DOHH2 (cell line): Measurements from ENCODE around the gene SLC6A6.

Source experiments
- H3F3A ChIP-seq: fragments of 200-600 bp; sonication (generic), shearing (Covaris generic); 2 replicates; pipeline ENCODE4 v1.6.0; 2016; ENCODE audit warnings: antibody characterized with exemption, mild to moderate bottlenecking; ENCODE audit not compliant: control insufficient read depth, insufficient read depth
- H3K27ac ChIP-seq: fragments of 200-600 bp; sonication (generic); 2 replicates; pipeline ENCODE4 v1.5.1; 2014; ENCODE audit warnings: low read depth, mild to moderate bottlenecking, low read length, moderate library complexity
- H3K27me3 ChIP-seq: fragments of 200-600 bp; sonication (generic); 2 replicates; pipeline ENCODE4 v1.6.1; 2014; ENCODE audit warnings: mild to moderate bottlenecking, low read length, mixed read lengths; ENCODE audit not compliant: control insufficient read depth
- H3K36me3 ChIP-seq: fragments of 200-600 bp; sonication (generic); 2 replicates; pipeline ENCODE4 v1.6.1; 2014; ENCODE audit warnings: mild to moderate bottlenecking, low read length, moderate library complexity, mixed read lengths; ENCODE audit not compliant: control insufficient read depth
- H3K4me1 ChIP-seq: fragments of 200-600 bp; sonication (generic); 2 replicates; pipeline ENCODE4 v1.6.1; 2014; ENCODE audit warnings: mild to moderate bottlenecking, low read length, mixed read lengths; ENCODE audit not compliant: control insufficient read depth
- H3K4me2 ChIP-seq: fragments of 200-600 bp; sonication (generic); 2 replicates; pipeline ENCODE4 v1.6.0; 2014; ENCODE audit warnings: mild to moderate bottlenecking, low read length, moderate library complexity
- H3K4me3 ChIP-seq: fragments of 200-600 bp; sonication (generic); 2 replicates; pipeline ENCODE4 v1.5.1; 2014; ENCODE audit warnings: mild to moderate bottlenecking, low read length, mixed read lengths
- H3K79me2 ChIP-seq: fragments of 200-600 bp; sonication (generic); 2 replicates; pipeline ENCODE4 v1.6.1; 2014; ENCODE audit warnings: mild to moderate bottlenecking, low read length, mixed read lengths; ENCODE audit not compliant: control insufficient read depth
- H3K9me2 ChIP-seq: fragments of 200-600 bp; sonication (generic); replicated peaks from 2 replicates; pipeline ENCODE4 v1.6.1; 2014; ENCODE audit warnings: mild to moderate bottlenecking, low read length, mixed read lengths; ENCODE audit not compliant: control insufficient read depth
- H3K9me3 ChIP-seq: fragments of 200-600 bp; sonication (generic); 2 replicates; pipeline ENCODE4 v1.6.1; 2014; ENCODE audit warnings: antibody characterized with exemption, low read length, mixed read lengths; ENCODE audit not compliant: control insufficient read depth, insufficient read depth
- H4K20me1 ChIP-seq: fragments of 200-600 bp; sonication (generic); 2 replicates; pipeline ENCODE4 v1.6.0; 2014; ENCODE audit warnings: low read depth, mild to moderate bottlenecking, antibody characterized with exemption, low read length, moderate library complexity; ENCODE audit not compliant: control insufficient read depth, insufficient read depth
- EZH2phosphoT487 ChIP-seq: fragments of 200-600 bp; sonication (generic); IDR thresholded peaks from 2 replicates; pipeline ENCODE4 v1.6.1; 2017; ENCODE audit warnings: borderline replicate concordance, mild to moderate bottlenecking, antibody characterized with exemption, low read length, moderate library complexity, mixed read lengths
- TF ChIP-seq, protein P1 (sequence below): fragments of 200-600 bp; sonication (generic); IDR thresholded peaks from one replicate; pipeline ENCODE4 v1.5.1; 2014; ENCODE audit warnings: antibody characterized with exemption, mild to moderate bottlenecking, low read depth, low read length; ENCODE audit not compliant: poor library complexity, severe bottlenecking

SLC6A6 gene

DNA sequence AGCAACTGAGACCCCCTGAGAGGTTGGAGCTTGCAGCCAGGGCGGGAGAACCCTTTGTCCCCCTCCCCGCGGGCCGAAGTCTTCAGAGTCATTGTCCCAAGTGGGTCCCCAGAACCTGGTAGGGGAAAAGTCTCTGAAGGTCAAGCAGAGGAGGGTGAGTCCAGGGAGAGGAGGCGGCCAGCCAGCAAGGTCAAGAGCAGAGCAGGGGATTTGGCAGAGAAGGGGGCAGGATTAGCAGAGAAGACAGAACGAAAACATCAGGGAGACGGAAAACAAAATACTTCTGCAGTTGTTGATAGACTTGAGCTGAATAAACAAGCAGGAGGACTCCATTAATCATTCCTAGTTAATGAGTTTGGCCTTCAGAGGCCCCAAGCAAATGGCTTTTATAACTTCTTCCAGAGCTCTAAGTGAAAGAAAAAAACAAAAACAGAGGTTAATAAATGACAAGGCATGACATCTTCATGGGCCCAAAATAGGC, 71.0 kb downstream of the SLC6A6 start:
- Histone ChIP-seq H3K4me1 (no peaks in the 10 kb centered on the region), H3K9me3 (no peaks in the 10 kb centered on the region), H3K27me3 (no peaks in the 10 kb centered on the region), H3K36me3 (peaks cover 68% of the 10 kb centered on the region), H3K79me2 (no peaks in the 10 kb centered on the region), H3K9me2 (no peaks in the 10 kb centered on the region), H3K4me3 (no peak overlapping the region), H4K20me1 (no peaks in the 10 kb centered on the region), H3K4me2 (no peak overlapping the region), H3K27ac (no peak overlapping the region), H3F3A (no peaks in the 10 kb centered on the region)
- TF ChIP-seq EZH2phosphoT487: no peak
- TF ChIP-seq, protein P1, sequence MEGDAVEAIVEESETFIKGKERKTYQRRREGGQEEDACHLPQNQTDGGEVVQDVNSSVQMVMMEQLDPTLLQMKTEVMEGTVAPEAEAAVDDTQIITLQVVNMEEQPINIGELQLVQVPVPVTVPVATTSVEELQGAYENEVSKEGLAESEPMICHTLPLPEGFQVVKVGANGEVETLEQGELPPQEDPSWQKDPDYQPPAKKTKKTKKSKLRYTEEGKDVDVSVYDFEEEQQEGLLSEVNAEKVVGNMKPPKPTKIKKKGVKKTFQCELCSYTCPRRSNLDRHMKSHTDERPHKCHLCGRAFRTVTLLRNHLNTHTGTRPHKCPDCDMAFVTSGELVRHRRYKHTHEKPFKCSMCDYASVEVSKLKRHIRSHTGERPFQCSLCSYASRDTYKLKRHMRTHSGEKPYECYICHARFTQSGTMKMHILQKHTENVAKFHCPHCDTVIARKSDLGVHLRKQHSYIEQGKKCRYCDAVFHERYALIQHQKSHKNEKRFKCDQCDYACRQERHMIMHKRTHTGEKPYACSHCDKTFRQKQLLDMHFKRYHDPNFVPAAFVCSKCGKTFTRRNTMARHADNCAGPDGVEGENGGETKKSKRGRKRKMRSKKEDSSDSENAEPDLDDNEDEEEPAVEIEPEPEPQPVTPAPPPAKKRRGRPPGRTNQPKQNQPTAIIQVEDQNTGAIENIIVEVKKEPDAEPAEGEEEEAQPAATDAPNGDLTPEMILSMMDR: no peak

DNA sequence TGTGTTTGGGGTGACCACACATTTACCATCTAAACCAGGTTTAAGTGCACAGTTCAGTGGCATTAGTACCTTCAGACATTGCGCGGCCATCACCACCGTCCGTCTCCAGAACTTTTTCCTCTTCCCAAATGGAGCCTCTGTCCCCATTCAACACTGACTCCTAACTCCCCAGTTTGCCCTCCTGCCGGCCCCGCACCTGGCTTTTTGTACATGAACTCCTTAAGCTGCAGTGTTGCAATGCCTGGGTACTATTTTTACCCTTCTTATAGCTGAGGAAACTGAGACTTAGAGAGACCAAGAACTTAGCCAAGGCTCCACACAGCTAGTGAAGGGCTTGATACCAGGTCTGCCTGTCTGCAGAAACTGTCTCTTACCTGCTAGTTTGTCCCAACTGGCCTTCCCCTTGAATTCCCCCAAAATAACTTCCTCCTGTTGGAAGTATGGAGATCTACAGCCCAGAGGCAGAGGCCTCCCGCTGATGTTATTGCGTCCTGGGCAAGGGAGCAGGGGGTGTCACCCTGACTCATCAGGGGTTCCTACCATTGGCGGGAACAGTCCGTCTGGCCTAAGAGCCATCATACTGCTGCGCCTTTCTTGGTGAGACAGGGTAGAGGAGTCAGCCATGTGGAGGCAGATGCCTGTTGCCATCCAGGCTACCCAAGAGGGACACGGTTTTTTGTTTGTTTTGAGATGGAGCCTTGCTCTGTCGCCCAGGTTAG, 72.1 kb downstream of the SLC6A6 start:
- no peak overlapping the region for H3K27ac ChIP-seq
- no peak overlapping the region for H3K4me2 ChIP-seq
- TF ChIP-seq EZH2phosphoT487: no peak
- TF ChIP-seq, protein P1: no peak
- H3K36me3 ChIP-seq: peaks cover 68% of the 10 kb centered on the region
- no peaks in the 10 kb centered on the region for H3K4me1 ChIP-seq
- H3F3A ChIP-seq: no peaks in the 10 kb centered on the region
- no peaks in the 10 kb centered on the region for H3K9me2 ChIP-seq
- H3K27me3 ChIP-seq: no peaks in the 10 kb centered on the region
- H3K79me2 ChIP-seq: no peaks in the 10 kb centered on the region
- H3K4me3 ChIP-seq: no peak overlapping the region
- no peaks in the 10 kb centered on the region for H4K20me1 ChIP-seq
- H3K9me3 ChIP-seq: no peaks in the 10 kb centered on the region

DNA sequence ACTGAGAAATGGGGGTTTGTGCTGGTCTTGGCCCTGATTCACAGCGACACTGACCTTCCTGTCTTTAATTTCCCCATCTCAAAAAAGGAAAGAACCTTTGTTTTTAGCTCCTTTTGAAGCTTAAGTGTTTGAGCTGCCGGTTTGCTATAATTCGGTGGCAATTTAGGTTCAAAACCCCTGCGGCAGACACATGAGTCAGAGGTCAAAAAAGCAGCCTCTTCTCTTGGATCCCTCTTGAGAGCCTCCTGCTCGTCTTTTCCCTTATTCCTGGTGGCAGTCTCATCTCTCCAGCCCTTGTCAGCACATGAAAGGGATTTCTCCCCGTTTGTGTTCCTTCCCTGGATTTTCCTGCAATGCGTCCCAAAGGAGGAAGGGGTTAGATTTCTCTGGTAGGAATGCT, 73.2 kb downstream of the SLC6A6 start:
- Histone ChIP-seq H3K4me2 (no peak overlapping the region), H3K36me3 (peaks cover 71% of the 10 kb centered on the region), H3K9me3 (no peaks in the 10 kb centered on the region), H3K9me2 (no peaks in the 10 kb centered on the region), H3K4me3 (no peak overlapping the region), H3K27ac (no peak overlapping the region), H4K20me1 (no peaks in the 10 kb centered on the region), H3K79me2 (no peaks in the 10 kb centered on the region), H3K4me1 (no peaks in the 10 kb centered on the region), H3F3A (no peaks in the 10 kb centered on the region), H3K27me3 (no peaks in the 10 kb centered on the region)
- TF ChIP-seq, protein P1: no peak
- no peak for TF ChIP-seq EZH2phosphoT487
